GM19397 (cell line): ENCODE results near the gene KLHDC3.
"Not testable (repeated sequence)": the region's sequence is repeated elsewhere in the genome, so short reads cannot be mapped to it uniquely, and the experiment has no call there.

Experiments
- ATAC-seq: cut with Tn5 transposase; IDR thresholded peaks from one replicate; pipeline ENCODE4 v1.9.1; 2021; ENCODE audit warnings: mild to moderate bottlenecking, moderate library complexity; ENCODE audit not compliant: unreplicated experiment

KLHDC3 gene

DNA sequence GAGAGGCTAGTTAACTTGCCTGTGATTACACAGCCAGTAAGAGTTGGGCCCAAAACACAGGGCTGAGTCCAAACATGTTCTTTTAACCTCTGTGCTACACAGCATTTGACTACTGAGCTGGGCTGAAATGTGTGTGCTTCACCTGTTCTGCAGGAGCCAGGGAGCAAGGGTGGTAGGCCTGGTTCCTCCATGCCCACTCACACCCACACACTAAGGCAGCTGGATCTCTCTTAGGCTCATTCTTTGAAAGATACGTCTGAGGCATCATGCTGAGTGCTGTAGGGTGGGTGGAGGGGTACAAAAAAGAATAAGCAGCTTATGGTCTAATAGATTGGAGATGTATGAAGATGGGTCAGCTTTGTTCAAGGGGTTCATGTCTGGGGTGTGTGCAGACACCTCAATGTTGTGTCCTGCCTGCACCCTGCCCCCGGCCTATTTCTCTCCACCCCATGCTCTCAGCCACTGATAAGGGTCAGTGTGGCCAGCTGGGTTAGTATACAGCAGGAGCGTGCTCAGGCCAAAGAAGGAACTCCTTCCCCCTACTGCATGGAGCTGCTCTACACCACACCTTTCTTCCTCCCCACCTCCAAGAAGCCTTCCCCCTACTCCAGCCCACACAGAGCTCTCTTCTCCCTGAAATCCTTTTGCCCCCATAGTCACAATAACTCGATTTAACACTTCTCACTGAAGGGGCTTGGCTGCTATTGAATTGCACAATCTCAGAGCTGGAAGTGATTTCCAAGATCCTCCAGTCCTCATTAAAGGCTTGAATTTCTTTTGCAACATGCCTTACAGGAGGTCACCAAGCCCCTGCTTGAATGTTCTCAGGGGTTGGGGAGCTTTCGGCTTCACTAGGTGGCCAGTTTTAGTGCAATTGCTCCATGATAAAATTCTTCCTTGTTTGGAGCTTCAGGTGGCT lies 26.3 kb upstream of the KLHDC3 start:
- no peak for ATAC-seq

DNA sequence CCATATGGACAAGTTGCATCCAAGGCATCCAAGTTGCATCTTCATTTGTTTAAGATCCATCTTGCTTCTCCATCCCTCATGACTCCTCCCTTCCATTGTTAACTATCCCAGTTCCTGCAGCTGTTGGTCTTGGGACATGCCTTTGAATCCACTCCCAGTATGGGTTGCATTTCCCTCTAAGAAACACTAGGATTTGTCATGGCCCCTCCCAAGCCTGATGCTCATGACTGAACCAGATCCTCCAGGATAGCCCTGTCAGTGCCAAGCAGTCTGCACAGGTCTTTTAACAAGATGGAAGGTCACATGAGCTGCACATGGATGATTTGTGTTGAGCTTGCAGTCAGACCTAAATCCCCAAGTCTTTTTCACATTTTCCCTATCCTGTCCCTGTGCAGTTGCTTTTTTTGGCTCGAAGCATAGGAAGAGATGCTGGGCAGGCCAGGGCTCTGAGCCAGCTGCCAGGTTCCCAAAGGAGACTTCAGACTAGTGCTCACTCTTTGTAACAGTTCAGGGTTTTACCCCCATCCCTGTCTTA lies 25.5 kb upstream of the KLHDC3 start:
- no peak for ATAC-seq

DNA sequence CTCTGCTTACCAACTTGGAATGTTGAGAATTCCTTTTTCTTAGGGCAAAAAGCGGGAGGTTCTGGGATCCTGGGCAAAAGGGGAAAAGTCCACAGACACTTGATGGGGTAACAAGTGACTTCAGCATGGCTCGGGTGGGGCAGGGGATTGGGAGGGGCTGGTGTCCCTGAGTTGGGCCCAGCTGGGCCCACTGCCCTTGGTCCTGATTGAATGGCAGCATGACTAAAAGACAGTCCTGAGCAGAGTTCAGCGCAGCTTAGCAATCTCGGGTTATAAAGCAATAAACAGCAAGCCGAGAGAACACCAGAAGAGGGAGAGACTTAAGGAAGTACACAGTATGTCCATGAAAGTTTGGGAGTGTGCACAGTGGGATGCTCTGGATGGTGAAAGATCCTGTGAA lies 24.1 kb upstream of the KLHDC3 start:
- no peak for ATAC-seq

DNA sequence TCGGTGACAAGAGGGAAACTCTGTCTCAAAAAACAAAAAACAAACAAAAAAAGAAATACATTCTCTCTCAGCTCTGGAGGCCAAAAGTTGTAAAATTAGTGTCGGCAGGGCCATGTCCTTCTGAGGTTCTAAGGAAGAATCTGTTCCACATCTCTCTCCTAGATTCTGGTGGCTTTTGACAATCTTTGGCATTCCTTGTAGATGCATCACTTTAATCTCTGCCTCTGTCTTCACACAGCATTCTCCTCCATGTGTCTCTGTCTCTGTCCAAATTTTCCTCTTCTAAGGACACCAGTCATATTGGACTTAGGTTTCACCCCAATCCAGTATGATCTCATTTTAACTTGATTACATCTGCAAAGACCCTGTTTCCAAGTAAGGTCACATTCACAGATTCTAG lies 20.6 kb upstream of the KLHDC3 start:
- no peak for ATAC-seq

DNA sequence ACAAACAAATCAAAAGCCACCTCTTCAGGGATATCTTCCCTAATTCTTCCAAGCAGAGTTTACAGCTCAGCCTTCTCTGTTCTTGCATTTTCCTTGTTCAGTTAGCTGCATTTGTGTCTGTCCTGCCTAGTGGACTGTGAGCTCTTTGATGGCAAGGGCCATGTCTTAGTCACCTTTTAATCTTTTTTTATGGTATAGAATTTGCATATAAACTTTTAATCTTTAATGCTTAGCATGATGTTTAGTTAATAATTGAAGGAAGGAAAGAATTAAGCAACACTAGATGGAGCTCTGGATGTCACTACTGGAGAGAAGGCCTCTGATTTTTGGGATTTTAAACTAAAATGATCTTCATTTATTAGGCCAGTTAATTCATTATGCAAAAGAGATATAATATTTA lies 17.5 kb upstream of the KLHDC3 start:
- ATAC-seq = no peak

DNA sequence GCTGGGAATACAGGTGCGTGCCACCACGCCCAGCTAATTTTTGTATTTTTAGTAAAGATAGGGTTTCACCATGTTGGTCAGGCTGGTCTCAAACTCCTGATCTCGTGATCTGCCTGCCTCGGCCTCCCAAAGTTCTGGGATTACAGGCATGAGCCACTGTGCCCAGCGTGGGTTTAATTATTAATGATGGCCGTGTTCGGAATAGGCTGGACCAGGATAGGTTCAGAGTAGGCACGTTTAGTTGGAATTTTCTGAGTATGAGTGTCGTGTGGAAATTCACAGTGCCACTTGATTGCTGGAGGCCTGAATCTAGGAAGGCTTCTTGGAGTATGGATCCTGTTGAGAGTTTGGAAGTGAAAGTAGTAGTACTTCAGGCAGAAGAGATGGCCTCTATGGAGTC lies 15.8 kb upstream of the KLHDC3 start:
- not testable (repeated sequence) for ATAC-seq

DNA sequence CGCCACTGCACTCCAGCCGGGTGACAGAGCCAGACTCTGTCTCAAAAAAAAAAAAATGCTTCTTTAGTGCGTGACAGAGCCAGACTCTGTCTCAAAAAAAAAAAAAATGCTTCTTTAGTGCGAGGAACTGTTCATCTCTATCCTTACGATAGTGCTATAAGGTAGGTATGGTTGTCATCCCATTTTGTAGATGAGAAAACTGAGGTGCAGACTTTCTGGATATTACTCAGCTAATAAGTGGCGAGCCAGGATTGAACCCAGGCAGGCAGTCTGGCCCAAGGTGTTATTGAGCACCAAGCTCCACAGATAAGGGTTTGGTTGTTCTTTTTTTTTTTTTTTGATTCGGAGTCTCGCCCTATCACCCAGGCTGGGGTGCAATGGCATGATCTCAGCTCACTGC lies 12.2 kb upstream of the KLHDC3 start:
- no peak for ATAC-seq

DNA sequence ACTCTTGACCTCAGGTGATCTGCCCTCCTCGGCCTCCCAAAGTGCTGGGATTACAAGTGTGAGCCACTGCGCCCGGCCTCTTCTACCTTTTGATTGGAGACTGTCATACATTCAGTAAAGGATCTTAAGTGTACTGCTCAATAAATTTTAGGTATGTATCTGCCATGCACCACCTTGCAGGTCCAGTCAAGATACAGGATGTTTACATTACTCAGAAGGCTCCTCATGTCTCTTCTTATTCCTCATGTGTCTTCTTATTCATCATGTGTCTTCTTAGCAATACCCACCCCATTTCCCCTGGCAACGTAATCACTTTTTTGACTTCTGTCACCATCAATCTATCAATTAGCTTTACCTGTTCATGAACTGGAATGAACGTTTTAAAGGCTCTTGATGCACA lies 8.2 kb upstream of the KLHDC3 start:
- no peak for ATAC-seq

DNA sequence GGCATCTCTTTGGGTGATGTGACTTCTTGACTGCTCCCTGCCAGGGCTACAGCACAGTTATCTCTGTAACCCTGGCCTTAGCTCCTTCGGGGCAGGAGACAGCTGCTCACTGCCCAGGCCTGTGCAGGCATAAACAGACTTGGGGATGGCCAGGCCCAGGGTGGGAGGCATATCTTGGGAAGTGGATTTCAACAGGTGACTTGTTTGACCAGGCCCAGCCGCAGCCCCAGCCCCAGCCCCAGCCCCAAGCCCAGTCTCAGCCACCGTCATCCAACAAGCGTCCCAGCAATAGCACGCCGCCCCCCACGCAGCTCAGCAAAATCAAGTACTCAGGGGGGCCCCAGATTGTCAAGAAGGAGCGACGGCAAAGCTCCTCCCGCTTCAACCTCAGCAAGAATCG lies 7.8 kb upstream of the KLHDC3 start:
- ATAC-seq = no peak

DNA sequence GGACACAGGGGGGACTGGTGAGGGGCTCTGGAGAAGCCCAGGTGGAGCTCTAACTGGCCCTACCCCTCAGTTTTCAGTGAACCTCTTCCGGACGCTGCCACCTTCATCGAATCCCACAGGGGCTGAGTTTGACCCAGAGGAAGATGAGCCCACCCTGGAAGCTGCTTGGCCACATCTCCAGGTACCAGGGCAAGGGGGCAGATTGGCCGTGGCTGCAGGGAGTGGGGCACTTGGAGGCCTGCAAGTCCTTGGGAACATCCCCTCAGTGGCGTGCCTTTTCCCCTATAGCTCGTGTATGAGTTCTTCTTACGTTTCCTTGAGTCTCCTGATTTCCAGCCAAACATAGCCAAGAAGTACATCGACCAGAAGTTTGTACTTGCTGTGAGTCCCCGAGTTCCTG lies 6.9 kb upstream of the KLHDC3 start:
- ATAC-seq = no peak

DNA sequence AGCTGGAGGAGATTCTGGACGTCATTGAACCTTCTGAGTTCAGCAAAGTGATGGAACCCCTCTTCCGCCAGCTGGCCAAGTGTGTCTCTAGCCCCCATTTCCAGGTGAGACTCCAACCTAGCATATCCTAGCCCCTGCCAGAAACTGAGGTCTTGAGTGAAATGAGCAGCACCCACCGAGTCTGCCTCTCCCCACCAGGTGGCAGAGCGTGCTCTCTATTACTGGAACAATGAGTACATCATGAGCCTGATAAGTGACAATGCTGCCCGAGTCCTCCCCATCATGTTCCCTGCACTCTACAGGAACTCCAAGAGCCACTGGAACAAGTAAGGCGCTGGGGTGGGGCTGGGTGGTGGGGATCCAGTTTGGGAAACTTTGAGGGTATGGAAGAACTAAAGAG lies 4.9 kb upstream of the KLHDC3 start:
- ATAC-seq = no peak

DNA sequence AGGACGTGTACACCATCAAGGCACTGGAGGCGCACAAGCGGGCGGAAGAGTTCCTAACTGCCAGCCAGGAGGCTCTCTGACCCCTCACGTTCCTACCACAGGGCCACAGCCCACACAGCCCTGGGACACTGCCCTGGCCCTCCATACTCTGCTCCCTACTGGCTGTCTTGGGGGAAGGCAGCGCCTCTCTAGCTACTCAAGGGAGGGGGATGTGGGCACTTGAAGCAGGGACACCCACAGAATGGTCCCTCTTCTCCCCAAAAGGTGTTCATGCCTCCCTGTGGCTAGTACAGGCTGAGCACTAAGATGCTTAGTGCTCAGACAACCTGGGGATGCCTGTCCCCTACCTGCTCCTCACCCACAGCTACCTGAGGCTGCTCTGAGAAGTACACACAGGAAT lies 2.8 kb upstream of the KLHDC3 start:
- ATAC-seq = no peak

DNA sequence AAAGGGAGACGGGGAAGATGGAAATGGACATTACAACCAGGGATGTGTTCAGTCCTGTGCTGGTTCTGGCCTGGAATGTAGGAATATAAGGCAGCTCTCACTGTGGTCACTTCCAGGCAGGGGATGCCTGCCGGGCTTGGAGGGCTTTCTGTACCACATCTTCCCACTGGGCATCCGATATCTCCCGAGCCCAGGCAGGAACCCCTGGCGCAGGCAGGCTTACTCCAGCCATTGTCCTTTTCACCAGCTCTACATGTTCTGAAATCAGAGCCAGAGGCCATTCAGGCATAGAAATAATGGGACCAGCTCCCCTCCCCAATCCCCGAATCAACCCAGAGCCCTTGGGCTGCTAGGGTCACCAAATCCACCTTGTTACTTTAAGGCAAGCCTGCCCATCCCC lies 1.7 kb upstream of the KLHDC3 start:
- no peak for ATAC-seq

DNA sequence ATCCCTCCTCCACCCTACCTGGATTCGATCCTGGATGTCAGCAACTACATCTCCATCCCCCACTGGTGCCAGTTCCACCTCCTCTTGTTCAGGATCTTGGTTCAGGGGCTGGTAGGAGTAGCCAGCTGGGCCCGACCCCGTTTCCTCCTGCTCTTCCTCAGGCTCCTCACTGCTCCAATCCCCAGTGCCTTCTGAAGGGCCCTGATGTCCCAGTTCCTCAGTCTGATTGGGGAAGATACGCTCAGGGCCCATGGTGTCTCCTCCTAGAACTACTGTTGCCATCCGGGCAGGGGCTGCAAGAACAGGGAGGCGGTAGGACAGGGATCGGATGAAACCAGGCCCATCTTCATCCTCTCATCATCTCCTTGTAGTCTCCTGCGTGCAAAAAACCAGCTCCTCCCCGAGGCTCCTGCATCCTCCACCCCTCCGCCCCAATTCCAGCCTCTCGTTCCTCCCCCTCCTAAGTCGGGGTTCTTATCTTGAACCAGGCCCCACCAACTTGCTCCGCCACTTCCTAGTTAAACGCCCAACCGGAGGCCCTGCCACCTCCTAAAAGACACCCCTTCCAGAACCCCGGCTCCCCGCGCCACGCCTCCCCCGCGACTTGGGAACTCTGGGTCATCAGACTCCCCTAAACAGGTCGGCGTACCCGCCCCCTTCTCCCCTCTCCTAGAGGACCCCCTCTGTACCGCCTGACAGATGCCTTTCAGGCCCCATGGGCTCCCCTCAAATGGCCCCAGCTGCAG lies 779 bp upstream of the KLHDC3 start:
- peak; percentile 0 for ATAC-seq

DNA sequence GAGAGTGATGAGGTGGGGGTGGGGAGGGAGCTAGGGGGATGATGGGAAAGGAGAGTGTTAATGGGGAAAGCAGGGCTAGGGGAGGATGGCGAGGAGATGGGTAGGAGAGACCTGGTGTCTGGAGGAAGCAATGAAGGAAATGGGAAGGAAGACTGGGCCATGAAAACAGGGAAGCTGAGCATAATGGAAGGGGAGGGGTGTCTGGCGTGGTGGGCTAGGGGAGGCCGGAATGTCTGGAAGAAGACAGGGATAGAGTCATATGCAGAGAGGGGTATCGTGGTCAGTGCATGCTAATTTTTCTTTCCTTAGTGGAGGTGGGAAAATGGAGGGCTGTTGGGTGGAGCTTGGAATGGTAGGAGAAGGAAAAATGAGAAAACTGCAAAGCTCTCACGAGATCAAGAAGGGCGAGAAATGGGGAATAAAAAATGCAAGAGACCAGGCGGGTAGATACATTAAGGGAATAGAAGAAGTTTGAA lies 423 bp downstream of the KLHDC3 start:
- no peak for ATAC-seq

DNA sequence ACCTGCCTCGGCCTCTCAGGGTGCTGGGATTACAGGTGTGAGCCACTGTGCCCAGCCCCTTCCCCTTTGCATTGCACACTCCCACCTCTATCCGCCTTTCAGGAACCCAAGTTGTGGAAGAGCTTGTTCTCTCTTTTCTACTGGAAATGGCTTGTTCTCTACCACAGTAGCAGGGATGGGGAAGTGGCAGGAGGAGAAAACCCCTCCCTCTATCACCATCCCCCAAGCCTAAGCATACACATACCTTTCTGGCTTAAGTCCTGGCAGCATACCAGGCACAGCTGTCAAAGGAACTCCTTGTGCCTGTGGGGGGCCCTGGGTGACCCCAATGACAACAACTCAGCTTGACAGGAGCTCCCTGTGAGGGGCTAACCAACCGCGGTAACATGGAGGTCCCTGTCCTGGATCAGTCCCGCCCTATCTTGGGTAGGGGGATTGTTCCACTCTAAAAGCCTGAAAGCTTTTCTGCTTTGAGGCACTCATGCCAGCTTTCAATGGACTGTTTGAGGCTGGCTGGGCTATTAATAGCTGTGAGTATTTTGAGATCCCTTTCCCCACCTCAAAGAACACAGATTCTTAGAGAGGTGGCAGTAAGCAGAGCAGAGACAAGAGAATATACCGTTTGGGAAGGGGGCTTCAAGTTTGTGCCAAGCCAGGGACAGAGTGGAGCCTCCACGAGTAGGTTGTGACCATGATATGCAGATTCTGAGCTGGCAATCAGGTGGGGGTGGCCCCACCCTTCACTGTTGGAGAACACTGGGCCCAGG lies 2.3 kb downstream of the KLHDC3 start:
- no peak for ATAC-seq

DNA sequence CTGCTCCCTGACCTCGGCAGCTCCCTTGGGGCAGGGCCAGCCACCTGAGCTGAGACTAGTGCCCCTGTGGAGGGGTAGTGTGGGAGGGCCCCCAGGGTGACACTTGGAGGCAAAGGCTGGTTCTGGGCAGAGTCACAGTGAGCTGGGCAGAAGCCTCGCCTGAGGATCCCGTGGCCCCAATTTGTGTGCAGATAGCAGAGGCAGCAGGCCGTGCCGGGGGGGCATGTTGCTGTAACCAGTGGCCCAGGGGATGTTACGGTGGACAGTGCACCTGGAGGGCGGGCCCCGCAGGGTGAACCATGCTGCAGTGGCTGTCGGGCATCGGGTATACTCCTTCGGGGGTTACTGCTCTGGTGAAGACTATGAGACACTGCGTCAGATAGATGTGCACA lies 2.9 kb downstream of the KLHDC3 start:
- no peak for ATAC-seq

DNA sequence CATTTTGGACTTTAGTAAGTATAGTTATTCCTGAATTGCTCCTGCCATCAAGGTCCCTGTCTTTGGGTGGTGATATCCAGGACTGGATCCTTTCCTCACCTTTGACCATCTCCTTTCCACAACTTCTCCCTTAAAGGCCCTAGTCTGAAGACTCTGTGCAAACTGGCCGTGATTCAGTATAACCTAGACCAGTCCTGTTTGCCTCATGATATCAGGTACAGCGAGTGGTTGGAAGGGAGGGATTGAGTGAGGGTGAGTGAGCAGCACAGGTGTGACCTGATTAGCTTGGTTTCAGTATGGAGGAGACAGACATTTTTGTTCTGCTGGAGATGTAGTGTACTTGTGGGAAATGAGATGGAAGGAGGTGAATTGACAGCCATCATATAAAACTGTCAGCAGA lies 5.1 kb downstream of the KLHDC3 start:
- no peak for ATAC-seq

DNA sequence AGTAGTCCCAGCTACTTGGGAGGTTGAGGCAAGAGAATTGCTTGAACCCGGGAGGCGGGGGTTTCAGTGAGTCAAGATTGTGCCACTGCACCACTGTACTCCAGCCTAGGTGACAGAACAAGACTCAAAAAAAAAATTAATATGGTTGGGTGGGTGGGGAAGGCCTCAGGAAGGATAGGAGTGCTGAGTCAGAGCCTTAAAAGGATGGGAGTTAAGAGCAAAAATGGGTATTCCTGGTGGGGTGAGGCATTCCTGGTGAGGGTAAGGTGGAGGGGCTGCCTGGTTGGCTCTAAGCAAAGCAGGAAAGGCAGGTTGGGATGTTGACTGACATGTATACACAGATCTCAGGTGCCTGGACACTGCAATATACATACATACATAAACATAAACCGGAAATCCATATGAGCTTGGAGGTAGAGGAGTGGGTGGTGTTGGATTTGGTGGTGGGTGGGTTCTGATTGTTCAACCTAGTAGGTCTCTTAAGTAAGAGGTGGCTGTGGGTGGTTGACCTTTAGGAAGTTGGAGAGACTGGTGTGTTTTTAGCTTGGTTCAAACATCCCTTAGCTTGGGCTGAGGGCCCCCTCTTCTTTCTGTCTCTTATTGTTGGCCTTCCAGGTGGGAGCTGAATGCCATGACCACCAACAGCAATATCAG lies 6.1 kb downstream of the KLHDC3 start:
- no peak for ATAC-seq

DNA sequence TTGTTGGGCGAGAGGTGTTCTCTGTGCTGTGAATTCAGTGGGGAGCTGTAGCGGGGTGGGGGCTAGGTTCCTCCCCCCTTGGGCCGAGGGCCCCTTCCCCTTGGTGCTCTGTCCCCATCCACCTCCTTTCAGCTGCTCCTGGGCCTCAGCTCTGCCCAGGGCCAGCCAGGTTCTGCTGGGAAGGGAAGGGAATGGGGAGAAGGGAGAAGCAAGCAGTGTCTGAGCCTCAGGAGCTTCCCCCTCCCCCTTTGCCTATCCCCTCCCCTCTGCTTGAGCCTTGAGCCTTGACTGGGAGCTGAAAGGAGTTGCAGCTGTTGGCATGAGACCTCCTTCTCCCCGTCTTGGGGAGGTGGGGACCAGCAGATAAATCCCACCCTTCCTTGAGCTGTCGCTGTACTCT lies 6.8 kb downstream of the KLHDC3 start:
- ATAC-seq = no peak
